ENCODE measurements around the gene SLC9C1.

SLC9C1 gene

DNA sequence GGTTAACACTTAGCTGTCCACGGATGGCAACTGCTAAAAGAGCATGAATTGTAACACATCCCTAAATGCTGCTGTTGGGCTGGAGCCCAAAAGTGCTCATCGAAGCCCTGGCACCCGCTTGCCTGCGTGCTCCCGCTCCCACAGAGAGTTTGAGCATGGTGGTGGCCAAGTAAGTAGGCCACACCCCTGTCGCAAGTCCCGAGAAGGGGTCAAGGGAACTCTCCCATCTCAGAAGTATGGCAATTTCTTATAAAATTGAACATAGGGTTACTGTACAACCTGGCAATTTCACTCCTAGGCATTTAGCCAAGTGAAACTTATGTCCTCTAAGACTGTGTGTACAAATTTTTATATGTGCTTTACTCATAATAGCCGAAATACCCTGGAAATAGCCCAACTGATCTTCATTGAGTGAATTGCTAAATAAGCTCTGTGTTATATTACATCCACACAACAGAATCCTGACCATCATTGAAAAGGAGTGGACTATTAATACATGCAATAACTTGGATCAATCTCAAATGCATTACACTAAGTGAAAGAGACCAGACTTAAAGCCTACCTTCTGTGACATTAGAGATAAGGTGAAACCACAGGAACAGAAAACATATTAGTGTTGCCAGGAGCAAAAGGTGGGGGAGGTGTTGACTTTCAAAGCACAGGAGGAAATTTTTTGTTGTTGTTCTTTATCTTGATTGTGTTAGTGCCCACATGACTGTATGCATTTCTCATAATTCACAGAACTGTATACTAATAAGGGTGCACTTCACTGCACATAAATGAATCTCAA is 159.5 kb downstream of the SLC9C1 start:
- H3K4me3 ChIP-seq (ENCODE audit: low read depth, low read length), result no peak overlapping the region
- no peak for DNase-seq (ENCODE audit: low read depth)

DNA sequence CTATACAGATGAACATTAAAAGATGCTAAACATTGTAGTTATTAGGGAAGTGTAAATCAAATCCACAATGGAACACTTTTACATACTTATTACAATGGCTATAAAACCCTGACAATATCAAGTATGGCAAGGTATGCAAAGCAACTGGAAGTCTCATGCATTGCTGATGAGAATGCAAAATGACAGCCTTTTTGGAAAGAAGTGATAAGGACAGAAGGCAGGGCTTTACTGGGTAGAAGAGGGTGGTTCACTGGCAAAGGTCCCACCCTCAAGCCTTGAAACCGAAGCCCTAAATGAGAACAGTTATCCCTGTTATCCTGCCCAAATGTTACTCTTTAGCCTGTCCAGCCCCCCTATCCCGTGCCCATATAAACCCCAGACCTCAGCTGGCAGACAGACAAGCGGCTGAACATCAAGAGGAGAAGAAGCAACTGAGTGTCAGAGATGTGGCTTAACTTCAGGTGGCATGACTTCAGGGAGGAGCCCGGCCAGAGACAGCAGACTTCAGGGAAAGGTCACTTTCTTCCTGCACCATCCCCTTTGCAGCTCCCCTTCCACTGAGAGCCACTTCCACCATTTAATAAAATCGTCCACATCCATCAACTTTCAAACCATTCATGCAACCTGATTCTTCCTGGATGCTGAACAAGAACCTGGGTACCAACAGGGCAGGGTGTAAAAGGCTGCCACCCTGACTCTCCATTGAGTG is 160.2 kb downstream of the SLC9C1 start:
- no peak overlapping the region for H3K4me3 ChIP-seq (ENCODE audit: low read depth, low read length)
- DNase-seq (ENCODE audit: low read depth), result no peak

DNA sequence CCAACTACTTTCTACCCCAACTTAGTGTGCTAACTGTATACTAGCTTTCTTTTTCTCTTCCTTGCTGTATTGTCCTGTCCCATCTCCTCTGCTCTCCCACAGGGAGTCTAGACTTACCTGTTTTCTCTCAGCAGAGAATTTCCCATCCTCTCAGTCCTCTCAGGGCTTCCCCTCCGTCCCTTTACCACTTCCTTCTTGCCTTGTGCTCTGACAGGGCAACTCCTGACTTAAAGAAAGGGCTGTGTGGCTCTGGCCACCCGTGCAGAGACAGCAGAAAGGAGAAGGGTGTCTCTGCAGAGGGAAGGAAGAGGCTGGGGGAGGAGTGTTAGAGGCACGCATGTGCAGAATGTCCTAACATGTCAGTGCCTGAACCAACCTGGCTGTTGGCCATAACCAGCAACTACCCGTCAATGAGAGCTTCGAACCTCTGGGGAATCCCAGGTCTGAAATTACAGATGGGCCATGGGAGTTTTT is 161.0 kb downstream of the SLC9C1 start, which contains the start of gene GCSAM:
TSS of gene GCSAM (minus strand) at position 274 of the 474 bp plus-strand sequence. CDS start at position 146, 128 bp downstream.
- no peak within 1 kb of the TSS for H3K4me3 ChIP-seq (ENCODE audit: low read depth, low read length)

DNA sequence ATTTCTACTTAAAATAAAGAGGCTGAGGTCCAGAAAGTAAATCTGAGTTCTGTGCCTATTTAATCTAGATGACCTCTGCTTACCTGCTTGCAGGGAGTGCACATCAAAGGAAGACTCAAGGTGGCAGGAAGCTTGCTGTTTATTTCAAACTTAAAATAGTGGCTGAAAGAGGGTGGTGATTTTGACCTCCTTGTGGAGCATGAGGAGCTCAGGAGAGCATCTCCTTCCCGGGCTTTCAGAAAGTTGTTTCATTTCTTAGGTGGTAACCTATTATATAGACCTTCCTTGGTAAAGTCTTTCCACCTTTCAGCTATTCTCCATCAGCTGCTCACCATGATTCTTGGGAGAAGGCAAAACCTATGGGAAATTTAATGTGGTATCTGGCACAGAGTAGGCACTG is 161.5 kb downstream of the SLC9C1 start:
- H3K4me3 ChIP-seq (ENCODE audit: low read depth, low read length), result no peak overlapping the region
- DNase-seq (ENCODE audit: low read depth), result no peak

More for the DNA sequence above, 161.0 kb downstream of the SLC9C1 start, which contains the start of gene GCSAM:
- no peak for DNase-seq (ENCODE audit: low read depth)

DNA sequence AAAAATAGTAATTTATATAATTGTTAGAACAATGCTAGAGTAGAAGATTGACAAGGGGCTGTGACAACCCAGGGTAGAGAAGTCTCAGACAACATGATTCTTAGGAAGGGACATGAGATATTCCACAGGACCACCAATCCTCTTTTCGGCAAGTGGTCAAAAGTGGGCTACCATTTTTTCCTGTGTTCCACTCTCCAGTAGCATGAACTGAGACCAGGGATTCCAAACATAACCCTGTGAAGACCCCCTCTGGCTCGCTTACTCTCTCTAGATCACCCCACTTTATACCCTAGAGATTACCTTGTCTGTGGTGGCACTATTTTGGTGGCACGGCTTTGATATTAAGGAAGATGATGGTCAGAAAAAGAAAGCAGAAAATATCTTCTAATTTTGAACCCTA is 161.9 kb downstream of the SLC9C1 start:
- no peak overlapping the region for H3K4me3 ChIP-seq (ENCODE audit: low read depth, low read length)
- no peak for DNase-seq (ENCODE audit: low read depth)

DNA sequence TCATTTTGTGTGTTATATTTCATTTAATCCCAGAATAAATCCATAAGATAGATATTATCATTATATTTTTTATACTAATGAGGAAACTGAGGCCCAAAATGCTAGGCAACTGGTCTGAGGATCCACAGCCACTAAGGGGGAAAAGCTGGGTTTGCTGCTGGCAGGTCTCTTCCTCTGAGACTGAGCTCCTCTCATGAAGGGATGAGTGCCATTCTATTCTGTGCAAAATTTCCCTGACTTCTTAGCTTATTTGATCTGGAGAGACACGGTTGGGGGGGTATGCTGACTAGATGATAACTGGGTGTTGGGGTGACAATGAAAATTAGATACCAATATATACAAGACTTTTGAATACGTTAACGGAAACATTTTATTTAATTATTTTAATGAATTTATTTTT is 162.9 kb downstream of the SLC9C1 start:
- no peak overlapping the region for H3K4me3 ChIP-seq (ENCODE audit: low read depth, low read length)
- no peak for DNase-seq (ENCODE audit: low read depth)

DNA sequence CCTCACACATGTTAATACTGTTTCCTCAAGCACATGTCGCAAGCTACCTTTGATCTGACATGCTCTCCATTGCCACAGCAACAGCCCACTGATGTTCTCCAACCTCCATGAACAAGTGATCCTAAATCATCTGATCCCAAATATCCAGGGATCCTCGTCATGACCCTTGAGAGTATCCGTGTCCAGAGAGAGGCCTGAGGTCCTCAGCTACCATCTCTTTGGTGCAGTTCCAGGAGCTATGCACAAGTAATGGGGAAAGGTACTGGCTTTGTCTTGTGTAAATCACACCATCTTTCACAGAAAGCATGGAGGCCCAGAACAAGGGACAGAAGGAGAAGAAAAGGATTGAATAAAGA is 163.4 kb downstream of the SLC9C1 start:
- DNase-seq (ENCODE audit: low read depth), result no peak
- no peak overlapping the region for H3K4me3 ChIP-seq (ENCODE audit: low read depth, low read length)

DNA sequence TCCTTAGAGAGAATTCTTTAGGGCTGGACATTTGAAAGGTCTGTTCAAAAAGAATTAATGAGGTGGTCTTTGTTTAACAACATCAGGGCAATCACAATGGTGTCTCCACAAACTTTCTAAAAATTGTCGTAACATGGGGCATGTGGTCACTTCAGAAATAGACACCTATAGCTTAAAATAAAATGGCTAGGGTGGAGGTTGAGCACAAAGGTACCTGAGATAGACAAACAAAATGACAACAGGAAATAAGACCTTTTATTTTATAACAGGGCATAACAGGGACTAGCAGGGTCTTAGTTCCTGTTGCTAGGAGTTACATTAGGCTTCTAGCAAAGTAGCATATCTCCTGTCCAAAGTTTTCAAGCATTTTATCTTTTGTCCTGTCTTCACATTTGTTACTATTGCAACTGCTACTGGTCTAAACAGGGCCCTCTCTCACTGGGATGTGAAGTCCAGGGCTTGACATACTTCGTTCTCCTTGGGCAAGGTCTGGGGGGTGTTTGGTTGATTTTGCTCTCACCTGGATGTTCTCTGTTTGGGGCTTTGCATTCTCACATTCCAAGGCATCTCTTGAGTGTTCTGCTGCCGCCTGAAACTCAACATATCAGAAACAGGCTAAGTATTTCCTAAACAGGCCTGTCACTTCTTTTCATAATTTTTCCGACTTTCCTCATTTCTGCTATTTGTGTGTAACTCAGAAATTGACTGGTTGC is 163.9 kb downstream of the SLC9C1 start:
- H3K4me3 ChIP-seq (ENCODE audit: low read depth, low read length), result no peak overlapping the region
- no peak for DNase-seq (ENCODE audit: low read depth)

DNA sequence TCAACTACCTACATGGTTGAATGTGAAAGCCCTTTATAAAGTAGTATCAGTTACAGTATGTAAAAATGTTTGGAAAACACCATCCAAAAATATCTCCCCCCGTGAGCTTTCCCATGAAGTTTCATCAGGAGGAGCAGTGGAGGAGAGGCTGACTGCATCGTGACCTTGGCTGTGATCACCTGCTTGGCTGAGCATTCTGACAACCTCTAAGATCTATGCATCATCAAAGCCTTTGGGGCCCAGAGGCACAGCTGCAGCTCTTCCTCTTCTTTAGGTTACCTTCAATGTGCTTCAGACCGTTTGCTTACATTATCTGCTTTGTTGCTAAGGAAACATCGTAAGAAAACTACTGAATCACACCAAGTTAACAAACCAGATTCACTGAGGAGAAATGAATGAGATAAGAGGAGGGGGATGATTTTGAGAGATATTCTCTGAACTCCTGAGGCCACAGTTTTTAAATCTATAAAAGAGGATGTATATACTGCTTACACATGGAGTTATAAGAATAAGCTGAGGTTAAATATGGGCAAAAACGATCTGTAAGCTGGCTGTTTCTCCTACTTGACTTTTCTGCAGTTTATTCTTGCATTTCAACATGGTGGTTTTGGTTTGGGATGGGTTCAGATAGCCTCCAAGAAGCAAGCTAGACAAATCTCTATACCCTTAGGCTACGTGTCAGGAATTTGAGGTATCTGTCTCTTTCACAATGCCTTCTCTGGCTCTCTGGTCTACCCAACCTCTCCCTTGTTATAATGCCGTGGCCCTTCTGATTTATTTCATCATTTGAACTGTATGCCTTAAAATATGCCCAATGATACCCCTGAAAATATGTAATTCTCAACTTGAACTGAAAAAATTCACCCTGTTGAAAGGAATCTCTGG is 164.9 kb downstream of the SLC9C1 start:
- no peak for DNase-seq (ENCODE audit: low read depth)
- H3K4me3 ChIP-seq (ENCODE audit: low read depth, low read length), result no peak overlapping the region

DNA sequence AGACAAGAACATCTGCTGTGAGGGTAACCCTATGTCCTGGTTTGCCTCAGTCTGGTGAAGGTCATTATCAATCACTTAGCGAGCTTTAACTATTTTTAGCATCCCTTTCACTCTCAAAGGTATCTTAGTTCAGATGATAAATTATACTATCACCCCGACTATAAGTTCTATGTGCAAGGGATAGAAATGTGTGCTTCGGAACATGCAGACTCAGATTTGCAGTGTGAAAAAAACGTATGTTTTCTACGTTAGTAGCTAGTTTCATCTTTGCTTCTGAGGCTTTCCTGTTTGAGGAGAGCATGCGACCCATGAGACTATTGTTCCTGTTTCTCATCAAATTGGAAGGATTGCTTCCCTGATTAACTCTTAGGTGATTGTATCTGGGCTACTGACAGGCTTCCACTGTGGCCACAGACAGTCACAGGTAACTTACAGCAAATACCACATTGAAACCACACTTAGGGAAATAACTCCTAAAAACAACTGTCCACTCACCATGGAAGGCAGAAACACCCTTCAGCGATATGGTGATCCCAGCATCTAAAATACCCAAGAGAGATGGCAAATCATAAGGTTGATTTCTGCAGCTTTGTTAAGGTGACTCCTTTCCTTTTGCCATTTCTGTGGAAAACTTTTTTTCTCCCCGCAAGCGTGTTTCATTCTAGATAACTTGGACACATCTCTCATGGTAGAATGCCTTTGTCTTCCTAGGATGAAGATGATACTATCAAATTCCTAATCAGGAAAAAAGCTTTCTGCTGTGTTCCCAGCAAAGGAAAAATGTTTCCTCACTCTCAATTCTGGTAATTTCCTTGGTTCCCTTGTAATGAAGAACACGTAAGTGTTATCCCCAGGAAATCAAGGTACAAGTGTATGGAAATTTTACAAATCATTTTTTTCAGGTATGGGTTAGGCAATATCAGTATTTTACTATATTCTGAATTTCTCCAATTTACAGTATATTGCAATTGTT is 166.2 kb downstream of the SLC9C1 start:
- DNase-seq (ENCODE audit: low read depth), result no peak
- H3K4me3 ChIP-seq (ENCODE audit: low read depth, low read length), result no peak overlapping the region

DNA sequence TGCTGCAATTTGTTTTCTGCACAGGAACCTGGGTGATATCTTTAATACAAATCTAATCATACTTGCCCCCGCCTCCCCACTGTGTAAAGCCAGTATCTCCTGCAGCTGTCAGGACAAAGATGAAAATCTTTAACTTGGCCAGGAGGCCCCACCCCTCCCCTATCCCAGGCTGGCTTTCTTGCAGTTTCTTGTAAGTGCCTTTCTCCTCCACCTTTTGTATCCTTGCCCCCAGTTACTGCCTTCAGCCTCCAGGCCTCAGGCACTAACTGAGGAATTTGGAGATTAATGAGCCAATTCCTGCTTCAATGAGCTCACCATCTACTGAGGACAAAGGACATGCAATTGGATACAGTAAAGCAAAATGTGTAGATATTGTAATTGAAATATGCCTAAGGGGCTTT is 167.5 kb downstream of the SLC9C1 start:
- H3K4me3 ChIP-seq (ENCODE audit: low read depth, low read length), result no peak overlapping the region

DNA sequence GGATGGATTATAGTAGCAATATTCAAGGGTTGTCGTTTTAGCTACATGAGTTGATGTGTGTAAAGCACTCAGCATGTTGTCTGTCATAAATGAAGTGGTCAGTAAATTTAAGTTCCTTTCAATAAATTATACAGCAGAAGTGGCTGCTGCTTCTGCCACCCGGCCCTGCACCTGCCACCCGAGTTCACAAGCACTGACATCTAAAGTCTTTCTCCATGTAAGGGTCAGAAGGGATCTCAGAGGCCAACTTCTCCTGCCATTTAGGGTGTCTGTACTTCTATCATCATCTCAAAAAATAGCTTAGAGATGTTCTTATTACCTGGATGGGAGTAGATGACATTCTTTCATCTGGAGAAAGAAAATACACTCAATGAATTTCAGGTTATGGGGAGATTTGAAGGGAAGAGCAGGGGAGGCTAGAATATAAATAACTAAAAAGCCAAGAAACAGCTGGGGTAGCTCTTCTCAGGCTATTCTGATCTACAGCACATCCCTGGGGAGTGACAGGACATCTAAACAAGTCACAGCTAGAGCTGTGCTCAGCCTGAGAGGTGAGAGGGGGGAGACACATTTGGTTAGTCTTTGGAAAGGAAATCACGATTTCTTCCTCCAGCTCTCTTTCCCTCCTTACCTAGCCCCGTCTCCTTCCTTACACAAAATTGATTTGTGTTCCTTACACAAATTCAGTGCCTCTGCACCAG is 169.0 kb downstream of the SLC9C1 start:
- no peak for DNase-seq (ENCODE audit: low read depth)
- no peak overlapping the region for H3K4me3 ChIP-seq (ENCODE audit: low read depth, low read length)

More for the DNA sequence above, 167.5 kb downstream of the SLC9C1 start:
- DNase-seq (ENCODE audit: low read depth), result no peak

DNA sequence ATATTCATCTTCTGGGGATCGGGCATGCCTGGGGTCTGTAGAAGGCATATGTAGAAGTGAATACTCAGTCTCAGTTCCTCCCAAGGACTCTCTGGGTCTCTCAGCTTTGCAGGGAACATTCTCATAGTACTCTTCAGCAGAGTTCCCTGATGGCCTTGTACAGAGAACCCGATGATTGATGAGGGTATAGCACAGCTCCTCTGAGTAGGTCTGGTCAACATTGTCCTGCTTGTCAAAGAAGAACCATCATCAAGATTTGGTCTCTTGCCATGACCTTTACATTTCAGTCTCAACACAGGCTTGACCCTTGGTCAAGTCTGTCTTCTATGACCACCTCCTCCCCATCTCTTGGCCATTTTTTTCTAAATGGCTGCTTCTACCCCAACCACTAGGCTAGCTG is 170.5 kb downstream of the SLC9C1 start:
- no peak for DNase-seq (ENCODE audit: low read depth)
- no peak overlapping the region for H3K4me3 ChIP-seq (ENCODE audit: low read depth, low read length)

DNA sequence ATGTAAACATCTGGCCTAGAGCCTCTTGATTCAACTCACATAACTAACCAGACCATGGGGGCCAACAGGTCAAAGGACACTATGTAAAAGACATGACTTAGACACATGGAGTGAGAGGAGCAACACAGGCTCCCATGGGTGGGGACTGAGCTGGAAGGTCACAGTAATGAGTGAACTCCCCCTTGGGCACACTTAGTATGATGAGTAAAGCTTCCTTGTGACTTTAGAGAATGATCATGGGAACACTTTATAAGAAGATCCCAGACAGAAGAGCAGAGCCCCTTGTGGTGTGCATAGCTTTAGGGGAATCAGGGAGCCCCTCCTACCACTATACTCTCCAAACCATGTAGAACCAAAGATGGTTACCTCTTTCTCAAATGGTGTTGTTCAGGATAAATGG is 171.1 kb downstream of the SLC9C1 start:
- no peak overlapping the region for H3K4me3 ChIP-seq (ENCODE audit: low read depth, low read length)
- DNase-seq (ENCODE audit: low read depth), result no peak

DNA sequence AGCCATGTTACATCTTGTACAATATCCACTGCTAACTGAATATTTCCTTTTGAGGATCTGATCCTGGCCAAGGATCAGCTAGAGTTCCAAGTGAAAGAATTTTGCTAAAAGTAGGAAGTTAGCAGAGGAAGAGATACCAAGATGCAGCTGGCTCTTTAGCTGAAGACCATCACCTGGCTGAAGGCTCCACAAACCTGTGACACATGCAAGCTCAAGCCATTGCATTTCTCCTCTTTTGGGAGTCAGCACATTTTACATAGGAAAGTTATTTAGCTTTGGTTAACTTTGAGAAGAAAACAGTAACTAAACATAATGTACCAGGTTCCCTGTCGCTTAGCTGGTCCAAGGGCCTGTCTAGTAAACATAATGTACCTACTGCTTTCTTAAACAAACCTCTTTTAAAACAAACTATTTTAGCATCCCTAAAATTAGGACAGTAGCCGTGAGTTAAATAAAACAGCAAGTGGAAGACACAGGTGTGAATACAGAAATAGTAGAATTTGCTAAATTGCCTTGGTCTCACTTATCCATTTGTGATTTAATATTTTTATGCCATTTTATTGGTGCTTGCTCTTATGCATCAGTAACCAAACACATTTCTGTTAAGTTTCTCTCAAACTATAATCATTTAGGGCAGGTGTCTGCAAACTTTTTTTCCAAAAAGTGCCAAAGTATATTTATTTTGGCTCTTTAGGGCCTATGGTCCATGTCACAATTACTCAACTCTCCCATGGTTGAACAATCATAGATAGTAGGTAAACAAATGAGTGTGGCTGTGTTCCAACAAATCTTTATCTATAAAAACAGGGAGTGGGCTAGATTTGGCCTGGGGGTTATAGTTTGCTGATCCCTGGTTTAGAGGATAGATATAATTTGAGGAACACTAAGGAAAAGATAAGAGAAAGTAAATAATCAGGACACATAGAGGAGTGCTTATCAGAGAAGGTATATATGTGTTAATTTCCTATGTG is 172.2 kb downstream of the SLC9C1 start:
- no peak for DNase-seq (ENCODE audit: low read depth)
- no peak overlapping the region for H3K4me3 ChIP-seq (ENCODE audit: low read depth, low read length)

DNA sequence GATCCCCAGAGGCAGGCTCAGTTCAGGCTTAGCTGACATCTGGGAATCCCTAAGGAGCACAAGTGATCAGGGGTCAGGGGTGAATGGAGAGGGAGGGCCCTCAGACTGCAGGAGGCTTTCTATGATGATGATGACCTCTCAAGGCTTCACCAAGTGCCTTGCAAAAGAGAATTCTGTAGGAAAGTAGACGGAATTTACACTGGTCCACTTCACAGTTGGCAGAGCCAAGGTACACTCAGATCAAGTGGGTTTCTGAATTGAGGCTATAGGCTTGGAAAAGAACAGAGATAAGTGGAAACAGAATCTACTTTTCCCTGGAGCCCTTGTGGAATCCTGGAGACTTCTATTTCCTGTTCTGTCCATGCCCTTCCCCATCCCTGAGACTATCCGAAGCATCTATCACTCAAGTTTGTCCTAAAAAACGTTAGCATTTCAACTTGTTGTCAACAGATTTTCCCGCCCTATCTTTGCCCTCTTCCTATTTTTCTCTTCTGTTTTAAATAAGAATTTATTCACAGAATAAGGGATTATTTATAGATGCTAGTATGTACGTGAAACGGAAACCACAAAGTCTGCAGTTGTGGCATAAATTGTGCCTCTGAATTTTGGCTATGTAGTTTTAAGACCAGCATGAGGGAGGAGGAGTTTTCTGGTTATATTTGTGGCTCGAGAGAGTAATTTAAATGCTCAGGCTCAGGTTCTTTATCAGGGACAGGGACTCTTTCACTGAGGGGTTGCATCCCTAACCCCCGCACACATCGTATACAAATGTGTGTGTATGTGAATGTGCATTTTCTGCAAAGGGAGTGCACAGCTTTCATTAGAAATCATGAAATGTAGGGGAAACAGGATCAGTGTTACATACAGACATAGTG is 173.8 kb downstream of the SLC9C1 start:
- no peak for DNase-seq (ENCODE audit: low read depth)
- no peak overlapping the region for H3K4me3 ChIP-seq (ENCODE audit: low read depth, low read length)
